GM12878 (cell line): ENCODE data around the gene CACNA1I. TPM values are rescaled to one million over a fixed set of nuclear protein-coding genes. Genes with fewer than 3 reads are reported as not detected.
A peak's percentile ranks its signal among the peaks of the same experiment; 100 is the strongest.

ENCODE experiments used
- ATF7 ChIP-seq: fragments of 450-650 bp; IDR thresholded peaks from 2 replicates; pipeline ENCODE4 v1.6.1; 2016; ENCODE audit warnings: low read depth, mild to moderate bottlenecking
- BACH1 ChIP-seq: fragments of 450-650 bp; IDR thresholded peaks from 2 replicates; pipeline ENCODE4 v1.6.1; 2017; ENCODE audit warnings: mild to moderate bottlenecking, borderline replicate concordance
- BCL11A ChIP-seq: IDR thresholded peaks from 2 replicates; pipeline ENCODE4 v1.6.1; 2011; ENCODE audit warnings: low read depth, low read length
- CREB1 ChIP-seq: IDR thresholded peaks from 2 replicates; pipeline ENCODE4 v1.6.1; 2012; ENCODE audit warnings: low read depth, mild to moderate bottlenecking, inconsistent platforms
- CUX1 ChIP-seq: IDR thresholded peaks from 2 replicates; pipeline ENCODE4 v1.6.1; 2012; ENCODE audit warnings: improper control_type of control experiment, low read depth, low read length; ENCODE audit not compliant: insufficient replicate concordance
- EP300 ChIP-seq, 2 experiments: fragments of 150-350 bp in 1 of 2; IDR thresholded peaks; 2 replicates each; pipeline ENCODE4 v1.6.1; 2011 to 2012; ENCODE audit warnings: low read depth in 2 of 2, low read length in 2 of 2, borderline replicate concordance in 1 of 2, improper control_type of control experiment in 1 of 2, inconsistent platforms in 1 of 2; ENCODE audit not compliant: control insufficient read depth in 1 of 2
- ESRRA ChIP-seq: IDR thresholded peaks from 2 replicates; pipeline ENCODE4 v1.6.1; 2012; ENCODE audit warnings: mild to moderate bottlenecking, low read length, improper control_type of control experiment
- FOS ChIP-seq: IDR thresholded peaks from 3 replicates; pipeline ENCODE4 v1.6.1; 2011; ENCODE audit warnings: borderline replicate concordance; ENCODE audit not compliant: insufficient read length; ENCODE audit errors: extremely low read depth
- GATAD2B ChIP-seq: fragments of 450-650 bp; conservative IDR thresholded peaks from 2 replicates; pipeline ENCODE4 v1.6.1; 2017; ENCODE audit warnings: low read depth, mild to moderate bottlenecking, moderate library complexity
- HCFC1 ChIP-seq: fragments of 150-350 bp; IDR thresholded peaks from 2 replicates; pipeline ENCODE4 v1.6.1; 2014; ENCODE audit warnings: low read length
- HDGF ChIP-seq: fragments of 450-650 bp; IDR thresholded peaks from 2 replicates; pipeline ENCODE4 v1.6.1; 2016; ENCODE audit warnings: antibody characterized with exemption
- MEF2A ChIP-seq: IDR thresholded peaks from 2 replicates; pipeline ENCODE4 v1.6.1; 2011; ENCODE audit warnings: low read depth, mild to moderate bottlenecking, low read length, moderate library complexity; ENCODE audit not compliant: insufficient read depth
- MTA2 ChIP-seq: fragments of 450-650 bp; IDR thresholded peaks from 2 replicates; pipeline ENCODE4 v1.6.1; 2016; ENCODE audit warnings: low read depth, mild to moderate bottlenecking, moderate library complexity
- MXI1 ChIP-seq: fragments of 150-350 bp; IDR thresholded peaks from 2 replicates; pipeline ENCODE4 v1.6.1; 2011; ENCODE audit warnings: low read depth, mild to moderate bottlenecking, inconsistent platforms, low read length, improper control_type of control experiment
- RCOR1 ChIP-seq: conservative IDR thresholded peaks from 2 replicates; pipeline ENCODE4 v1.6.1; 2012; ENCODE audit warnings: low read depth, low read length, improper control_type of control experiment
- RELA ChIP-seq: fragments of 450-650 bp; IDR thresholded peaks from 2 replicates; pipeline ENCODE4 v1.8.0; 2014; ENCODE audit warnings: borderline replicate concordance; ENCODE audit not compliant: partially characterized antibody
- SMARCA5 ChIP-seq: fragments of 450-650 bp; IDR thresholded peaks from 2 replicates; pipeline ENCODE4 v1.6.1; 2017; ENCODE audit warnings: mild to moderate bottlenecking
- SP1 ChIP-seq: IDR thresholded peaks from one replicate; pipeline ENCODE4 v1.6.1; 2011; ENCODE audit warnings: low read depth, low read length
- SPI1 ChIP-seq: IDR thresholded peaks from 2 replicates; pipeline ENCODE4 v1.6.1; 2011; ENCODE audit warnings: low read depth, mild to moderate bottlenecking, low read length, moderate library complexity, borderline replicate concordance; ENCODE audit not compliant: insufficient read depth
- USF2 ChIP-seq: IDR thresholded peaks from 2 replicates; pipeline ENCODE4 v1.6.1; 2011; ENCODE audit warnings: low read depth, low read length, improper control_type of control experiment, borderline replicate concordance
- YY1 ChIP-seq: IDR thresholded peaks from 2 replicates; pipeline ENCODE4 v1.6.1; 2011; ENCODE audit warnings: low read depth, mild to moderate bottlenecking, low read length
- ZBED1 ChIP-seq: IDR thresholded peaks from 2 replicates; pipeline ENCODE4 v1.6.1; 2016; ENCODE audit warnings: borderline replicate concordance
- ZNF207 ChIP-seq: fragments of 450-650 bp; IDR thresholded peaks from 2 replicates; pipeline ENCODE4 v1.6.1; 2014; ENCODE audit warnings: antibody characterized with exemption, mild to moderate bottlenecking, borderline replicate concordance
- polyA plus RNA-seq, 11 experiments: library from polyadenylated mRNA; depleted of rRNA in 4 of 11; unstranded in 6 of 11; stranded (reverse) in 5 of 11; fragments of >200 nt; fragmentation: Nextera tagmentation in 4 of 11; fragmentation: Illumina TruSeq in 1 of 11; extraction: Ambion mirVana in 4 of 11; extraction: Trizol in 1 of 11; gene quantifications; 1 replicate in 1 of 11; 2 replicates in 10 of 11; pipeline versions ENCODE4 v1.2.1 to v1.2.3, GENCODE V29; 2011 to 2016; ENCODE audit warnings: inconsistent platforms in 2 of 11, missing spikeins in 2 of 11, low read depth in 1 of 11
- total RNA-seq, 4 experiments: library from RNA; depleted of rRNA in 3 of 4; stranded (reverse); fragments of >200 nt in 3 of 4; fragmentation: Illumina TruSeq in 1 of 4; extraction: Trizol in 1 of 4; gene quantifications; 2 replicates each; pipeline versions ENCODE4 v1.2.1 to v1.2.3, GENCODE V29; 2013 to 2021
- TF ChIP-seq, protein P1 (sequence below): IDR thresholded peaks from 2 replicates; pipeline ENCODE4 v1.6.1; 2012; ENCODE audit warnings: low read depth, low read length, improper control_type of control experiment

CACNA1I gene
- total and polyA plus RNA-seq, 10 of the 15 experiments (the other 5 are each of a cell fraction or from before 2014, with no cell fraction given): 0.01 to 0.03 TPM; not detected in 8

DNA sequence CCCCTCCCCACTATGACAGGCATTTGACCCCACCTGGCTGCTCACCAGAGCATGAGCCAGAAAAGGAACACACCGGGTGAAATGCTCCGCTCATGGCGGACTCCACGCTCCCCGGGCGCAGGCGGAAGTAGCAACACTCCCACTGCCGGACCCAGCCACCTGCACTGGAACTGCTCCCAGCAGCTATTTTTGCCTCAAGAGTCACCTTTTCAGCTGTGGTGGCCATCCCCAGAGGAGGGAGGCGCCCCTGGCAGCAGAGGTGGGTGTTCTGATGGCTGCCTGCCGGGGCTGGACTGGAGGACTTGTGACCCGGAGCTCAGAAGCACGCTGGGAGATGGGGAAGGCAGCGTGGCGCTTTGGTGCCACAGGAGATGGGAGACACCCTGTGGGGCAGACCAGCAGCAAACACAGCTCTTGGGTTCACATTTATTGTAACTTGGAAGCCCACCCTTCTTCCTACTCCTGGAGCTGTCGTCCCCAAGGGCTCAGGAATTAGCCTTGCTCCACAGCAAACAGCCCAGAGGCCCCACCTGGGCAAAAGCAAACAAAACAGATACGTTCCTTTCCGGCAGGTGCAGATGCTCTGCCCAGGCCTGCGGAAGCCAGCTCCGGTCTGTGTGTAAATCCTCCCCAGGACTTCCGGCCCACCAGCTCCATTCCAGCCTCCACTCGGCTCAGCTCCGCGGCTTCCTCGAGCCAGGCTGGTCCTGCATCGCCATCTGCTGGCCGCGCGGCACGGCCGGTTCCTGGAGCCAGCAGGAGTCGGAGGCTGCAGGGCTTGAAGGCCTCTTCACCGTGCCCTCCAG is 41.7 kb upstream of the CACNA1I start (continued):
- TF ChIP-seq SPI1 (no peak), EP300 (IDR thresholded peaks at IDR 0.05; ENCODE audit: borderline replicate concordance in 1 of 2, control insufficient read depth in 1 of 2, low read depth in 2 of 2, low read length in 2 of 2) (peak; percentile 59 to 70; a peak in 3 of 4 replicates), ZBED1 (0 out of 2 replicates have a peak, but pooled peaks have one; percentile 39), ESRRA (peak; percentile 93), RELA (peak; percentile 85), MEF2A (peak; percentile 61; the same call in 1 of the 2 replicates), SMARCA5 (peak; percentile 97), HCFC1 (peak; percentile 68), RCOR1 (peak; percentile 95), MTA2 (peak; percentile 30; the same call in 1 of the 2 replicates), MXI1 (peak; percentile 78), GATAD2B (peak; percentile 74), BACH1 (peak; percentile 44; the same call in 1 of the 2 replicates), YY1 (peak; percentile 96), USF2 (no peak), HDGF (0 out of 2 replicates have a peak, but pooled peaks have one; percentile 13), CUX1 (peak; percentile 47), SP1 (peak; percentile 100), CREB1 (no peak), ATF7 (peak; percentile 18; the same call in 1 of the 2 replicates), BCL11A (peak; percentile 59; the same call in 1 of the 2 replicates), ZNF207 (no peak; the same call in none of the 2 replicates), FOS (no peak)
- TF ChIP-seq, protein P1, sequence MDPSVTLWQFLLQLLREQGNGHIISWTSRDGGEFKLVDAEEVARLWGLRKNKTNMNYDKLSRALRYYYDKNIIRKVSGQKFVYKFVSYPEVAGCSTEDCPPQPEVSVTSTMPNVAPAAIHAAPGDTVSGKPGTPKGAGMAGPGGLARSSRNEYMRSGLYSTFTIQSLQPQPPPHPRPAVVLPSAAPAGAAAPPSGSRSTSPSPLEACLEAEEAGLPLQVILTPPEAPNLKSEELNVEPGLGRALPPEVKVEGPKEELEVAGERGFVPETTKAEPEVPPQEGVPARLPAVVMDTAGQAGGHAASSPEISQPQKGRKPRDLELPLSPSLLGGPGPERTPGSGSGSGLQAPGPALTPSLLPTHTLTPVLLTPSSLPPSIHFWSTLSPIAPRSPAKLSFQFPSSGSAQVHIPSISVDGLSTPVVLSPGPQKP: peak; percentile 87
